ENCODE measurements around the gene LDLRAP1. TPM values are rescaled to one million over a fixed set of nuclear protein-coding genes. Genes with fewer than 3 reads are reported as not detected.
"Not testable (repeated sequence)": the region's sequence is repeated elsewhere in the genome, so short reads cannot be mapped to it uniquely, and the experiment has no call there.

LDLRAP1 gene
- total RNA-seq, 1 experiment from 2014 or later = 14.5 TPM

DNA sequence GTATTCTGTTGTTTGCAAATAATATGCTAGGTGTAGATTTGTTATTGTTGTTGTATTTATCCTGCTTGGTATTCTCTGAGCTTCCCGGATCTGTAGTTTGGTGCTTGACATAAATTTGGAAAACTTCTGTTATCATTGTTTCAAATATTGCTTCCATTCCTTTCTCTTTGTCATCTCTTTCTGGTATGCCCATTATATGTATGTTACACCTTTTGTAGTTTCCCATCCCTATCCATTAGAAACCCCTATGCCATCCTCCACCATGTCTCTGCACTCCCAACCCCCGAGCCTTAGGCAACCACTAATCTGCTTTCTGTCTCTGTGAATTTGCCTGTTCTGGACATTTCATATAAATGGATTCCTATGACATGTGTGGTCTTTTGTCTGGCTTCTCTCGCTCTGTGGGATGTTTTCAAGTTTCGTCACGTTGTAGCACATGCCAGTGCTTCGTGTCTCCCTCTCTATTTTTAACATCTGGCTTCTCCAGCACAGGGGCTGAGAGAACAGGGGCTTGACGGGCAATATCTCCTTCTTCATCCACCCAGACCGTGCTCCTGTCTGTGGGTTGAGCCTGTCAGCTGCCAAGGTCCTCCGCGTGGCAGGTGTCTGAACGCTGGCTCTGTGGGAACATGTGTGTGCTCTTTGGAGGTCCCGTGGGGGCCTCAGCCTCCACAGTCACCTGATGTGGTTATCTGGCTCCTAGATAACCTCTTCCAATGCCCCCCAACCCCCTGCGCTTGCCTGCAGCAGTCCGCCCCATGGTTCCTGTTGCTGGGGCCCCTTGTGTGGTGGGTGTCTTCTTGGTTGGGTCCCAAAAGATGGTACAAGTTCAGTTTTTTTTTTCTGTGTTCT lies 40.3 kb downstream of the LDLRAP1 start:
- no peaks in the 10 kb centered on the region for H3K36me3 ChIP-seq (ENCODE audit: control insufficient read depth, insufficient read depth, low read length)
- Mint-ChIP-seq H3K36me3 (ENCODE audit: insufficient read depth, unreplicated experiment) (no peaks in the 10 kb centered on the region), H3K27me3 (ENCODE audit: insufficient read depth, unreplicated experiment) (no peaks in the 10 kb centered on the region), H3K4me3 (ENCODE audit: unreplicated experiment) (no peak overlapping the region), H3K27ac (ENCODE audit: unreplicated experiment) (no peak overlapping the region), H3K9me3 (ENCODE audit: unreplicated experiment) (no peaks in the 10 kb centered on the region), H3K4me1 (ENCODE audit: low read depth, unreplicated experiment) (peaks cover 14% of the 10 kb centered on the region)
- H3K27me3 ChIP-seq (replicated peaks; ENCODE audit: control insufficient read depth, insufficient read depth, low read length) = no peaks in the 10 kb centered on the region
- H3K9me3 ChIP-seq = no peaks in the 10 kb centered on the region
- no TSS peak for BruUV-seq (replicated peaks)
- DNase-seq = no peak
- intact Hi-C loops (cut with micrococcal nuclease; ENCODE audit: unreplicated experiment) = no loop called here
- peaks cover 24% of the 10 kb centered on the region for H3K4me1 ChIP-seq
- CTCF ChIA-PET = no interaction called here
- POLR2A ChIA-PET = no interaction called here
- TF ChIP-seq, protein P1, sequence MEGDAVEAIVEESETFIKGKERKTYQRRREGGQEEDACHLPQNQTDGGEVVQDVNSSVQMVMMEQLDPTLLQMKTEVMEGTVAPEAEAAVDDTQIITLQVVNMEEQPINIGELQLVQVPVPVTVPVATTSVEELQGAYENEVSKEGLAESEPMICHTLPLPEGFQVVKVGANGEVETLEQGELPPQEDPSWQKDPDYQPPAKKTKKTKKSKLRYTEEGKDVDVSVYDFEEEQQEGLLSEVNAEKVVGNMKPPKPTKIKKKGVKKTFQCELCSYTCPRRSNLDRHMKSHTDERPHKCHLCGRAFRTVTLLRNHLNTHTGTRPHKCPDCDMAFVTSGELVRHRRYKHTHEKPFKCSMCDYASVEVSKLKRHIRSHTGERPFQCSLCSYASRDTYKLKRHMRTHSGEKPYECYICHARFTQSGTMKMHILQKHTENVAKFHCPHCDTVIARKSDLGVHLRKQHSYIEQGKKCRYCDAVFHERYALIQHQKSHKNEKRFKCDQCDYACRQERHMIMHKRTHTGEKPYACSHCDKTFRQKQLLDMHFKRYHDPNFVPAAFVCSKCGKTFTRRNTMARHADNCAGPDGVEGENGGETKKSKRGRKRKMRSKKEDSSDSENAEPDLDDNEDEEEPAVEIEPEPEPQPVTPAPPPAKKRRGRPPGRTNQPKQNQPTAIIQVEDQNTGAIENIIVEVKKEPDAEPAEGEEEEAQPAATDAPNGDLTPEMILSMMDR (IDR thresholded peaks at IDR 0.05; ENCODE audit: insufficient read depth in 1 of 2, low read depth in 1 of 2, low read length in 1 of 2, severe bottlenecking in 1 of 2, unreplicated experiment in 1 of 2) = no peak
- H3K4me3 ChIP-seq (ENCODE audit: low read depth, low read length) = no peak overlapping the region

DNA sequence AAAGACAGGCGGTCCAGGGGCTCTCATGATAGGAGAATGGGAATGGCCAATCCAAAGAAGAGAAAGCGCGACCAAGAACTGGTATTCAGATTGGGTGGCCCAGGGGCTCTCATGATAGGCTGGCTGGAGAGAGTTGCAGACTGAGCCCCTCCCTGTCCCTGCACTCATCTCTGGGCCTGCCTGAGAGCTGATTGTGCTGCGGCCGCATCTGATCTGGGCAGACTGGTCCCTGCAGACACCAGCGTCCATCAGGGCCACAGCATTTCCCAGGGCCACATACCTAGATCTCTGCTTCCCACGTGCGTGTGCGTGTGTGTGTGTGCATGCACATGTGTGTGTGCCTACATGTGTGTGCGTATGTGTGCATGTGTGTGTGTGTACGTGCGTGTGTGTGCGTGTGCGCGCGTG lies 42.8 kb downstream of the LDLRAP1 start:
- no peaks in the 10 kb centered on the region for H3K36me3 Mint-ChIP-seq (ENCODE audit: insufficient read depth, unreplicated experiment)
- Histone ChIP-seq H3K27me3 (replicated peaks; ENCODE audit: control insufficient read depth, insufficient read depth, low read length) (no peaks in the 10 kb centered on the region), H3K4me3 (ENCODE audit: low read depth, low read length) (no peak overlapping the region), H3K4me1 (peaks cover 27% of the 10 kb centered on the region), H3K9me3 (no peaks in the 10 kb centered on the region), H3K36me3 (ENCODE audit: control insufficient read depth, insufficient read depth, low read length) (no peaks in the 10 kb centered on the region)
- CTCF ChIA-PET = no interaction called here
- DNase-seq = no peak
- H3K4me1 Mint-ChIP-seq (ENCODE audit: low read depth, unreplicated experiment) = peaks cover 18% of the 10 kb centered on the region
- H3K4me3 Mint-ChIP-seq (ENCODE audit: unreplicated experiment) = no peak overlapping the region
- H3K9me3 Mint-ChIP-seq (ENCODE audit: unreplicated experiment) = no peaks in the 10 kb centered on the region
- TF ChIP-seq, protein P1 (IDR thresholded peaks at IDR 0.05; ENCODE audit: insufficient read depth in 1 of 2, low read depth in 1 of 2, low read length in 1 of 2, severe bottlenecking in 1 of 2, unreplicated experiment in 1 of 2) = no peak
- no TSS peak for BruUV-seq (replicated peaks)
- H3K27me3 Mint-ChIP-seq (ENCODE audit: insufficient read depth, unreplicated experiment) = no peaks in the 10 kb centered on the region
- intact Hi-C loops (cut with micrococcal nuclease; ENCODE audit: unreplicated experiment) = no loop called here
- H3K27ac Mint-ChIP-seq (ENCODE audit: unreplicated experiment) = no peak overlapping the region
- POLR2A ChIA-PET = no interaction called here

DNA sequence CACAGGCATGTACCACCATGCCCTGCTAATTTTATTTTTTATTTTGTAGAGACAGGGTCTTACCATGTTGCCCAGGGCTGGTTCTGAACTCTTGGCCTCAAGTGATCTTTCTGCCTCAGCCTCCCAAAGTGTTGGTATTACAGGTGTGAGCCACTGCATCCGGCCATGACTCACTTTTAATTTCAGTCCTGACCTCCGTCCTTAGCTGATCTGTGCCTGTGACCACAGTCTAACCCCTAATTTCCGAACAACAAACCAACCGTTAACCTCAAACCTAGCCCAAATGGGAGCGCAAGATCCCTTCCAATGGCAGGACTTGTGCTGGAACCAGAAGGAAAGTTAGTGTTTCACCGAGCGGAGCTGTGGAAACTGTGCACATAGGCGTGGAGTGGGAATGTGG lies 43.9 kb downstream of the LDLRAP1 start:
- DNase-seq = no peak
- CTCF ChIA-PET = no interaction called here
- Histone ChIP-seq H3K9me3 (no peaks in the 10 kb centered on the region), H3K36me3 (ENCODE audit: control insufficient read depth, insufficient read depth, low read length) (no peaks in the 10 kb centered on the region), H3K4me3 (ENCODE audit: low read depth, low read length) (no peak overlapping the region), H3K27me3 (replicated peaks; ENCODE audit: control insufficient read depth, insufficient read depth, low read length) (no peaks in the 10 kb centered on the region), H3K4me1 (peaks cover 27% of the 10 kb centered on the region)
- Mint-ChIP-seq H3K9me3 (ENCODE audit: unreplicated experiment) (no peaks in the 10 kb centered on the region), H3K27me3 (ENCODE audit: insufficient read depth, unreplicated experiment) (no peaks in the 10 kb centered on the region), H3K36me3 (ENCODE audit: insufficient read depth, unreplicated experiment) (no peaks in the 10 kb centered on the region), H3K4me1 (ENCODE audit: low read depth, unreplicated experiment) (peaks cover 18% of the 10 kb centered on the region), H3K27ac (ENCODE audit: unreplicated experiment) (peak overlapping the region; percentile 25), H3K4me3 (ENCODE audit: unreplicated experiment) (no peak overlapping the region)
- POLR2A ChIA-PET = no interaction called here
- intact Hi-C loops (cut with micrococcal nuclease; ENCODE audit: unreplicated experiment) = no loop called here
- TF ChIP-seq, protein P1 (IDR thresholded peaks at IDR 0.05; ENCODE audit: insufficient read depth in 1 of 2, low read depth in 1 of 2, low read length in 1 of 2, severe bottlenecking in 1 of 2, unreplicated experiment in 1 of 2) = no peak
- BruUV-seq (replicated peaks) = no TSS peak

DNA sequence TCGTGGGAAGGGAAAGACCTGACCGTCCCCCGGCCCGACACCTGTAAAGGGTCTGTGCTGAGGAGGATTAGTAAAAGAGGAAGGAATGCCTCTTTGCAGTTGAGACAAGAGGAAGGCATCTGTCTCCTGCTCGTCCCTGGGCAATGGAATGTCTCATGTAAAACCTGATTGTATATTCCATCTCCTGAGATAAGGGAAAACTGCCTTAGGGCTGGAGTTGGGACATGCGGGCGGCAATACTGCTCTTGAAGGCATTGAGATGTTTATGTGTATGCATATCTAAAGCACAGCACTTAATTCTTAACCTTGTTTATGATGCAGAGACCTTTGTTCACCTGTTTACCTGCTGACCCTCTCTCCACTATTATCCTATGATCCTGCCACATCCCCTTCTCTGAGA lies 44.8 kb downstream of the LDLRAP1 start:
- H3K27me3 Mint-ChIP-seq (ENCODE audit: insufficient read depth, unreplicated experiment); POLR2A ChIA-PET; H3K27me3 ChIP-seq (replicated peaks; ENCODE audit: control insufficient read depth, insufficient read depth, low read length); H3K9me3 ChIP-seq; H3K4me3 ChIP-seq (ENCODE audit: low read depth, low read length); BruUV-seq (replicated peaks); CTCF ChIA-PET; H3K36me3 ChIP-seq (ENCODE audit: control insufficient read depth, insufficient read depth, low read length); H3K36me3 Mint-ChIP-seq (ENCODE audit: insufficient read depth, unreplicated experiment); H3K4me3 Mint-ChIP-seq (ENCODE audit: unreplicated experiment); H3K9me3 Mint-ChIP-seq (ENCODE audit: unreplicated experiment): not testable (repeated sequence)
- DNase-seq = peak; percentile 68 to 73
- intact Hi-C loops (cut with micrococcal nuclease; ENCODE audit: unreplicated experiment) = loop anchor here (2.0 kb wide), 1 partner anchor 15 kb away; no protein-coding TSS in a partner anchor
- peak overlapping the region; percentile 25 for H3K27ac Mint-ChIP-seq (ENCODE audit: unreplicated experiment)
- peaks cover 18% of the 10 kb centered on the region for H3K4me1 Mint-ChIP-seq (ENCODE audit: low read depth, unreplicated experiment)
- H3K4me1 ChIP-seq = peaks cover 27% of the 10 kb centered on the region

GRCh38 chr1:25588786-25589185 lies 45.4 kb downstream of the LDLRAP1 start:
- peaks cover 27% of the 10 kb centered on the region for H3K4me1 ChIP-seq
- CTCF ChIA-PET; POLR2A ChIA-PET; H3K4me3 Mint-ChIP-seq (ENCODE audit: unreplicated experiment); H3K9me3 Mint-ChIP-seq (ENCODE audit: unreplicated experiment); H3K36me3 ChIP-seq (ENCODE audit: control insufficient read depth, insufficient read depth, low read length); DNase-seq; H3K9me3 ChIP-seq; H3K27me3 Mint-ChIP-seq (ENCODE audit: insufficient read depth, unreplicated experiment); H3K36me3 Mint-ChIP-seq (ENCODE audit: insufficient read depth, unreplicated experiment); H3K27me3 ChIP-seq (replicated peaks; ENCODE audit: control insufficient read depth, insufficient read depth, low read length); H3K4me3 ChIP-seq (ENCODE audit: low read depth, low read length); BruUV-seq (replicated peaks): not testable (repeated sequence)
- intact Hi-C loops (cut with micrococcal nuclease; ENCODE audit: unreplicated experiment) = loop anchor here (2.0 kb wide), 1 partner anchor 16 kb away; no protein-coding TSS in a partner anchor
- Mint-ChIP-seq H3K4me1 (ENCODE audit: low read depth, unreplicated experiment) (peaks cover 18% of the 10 kb centered on the region), H3K27ac (ENCODE audit: unreplicated experiment) (peak overlapping the region; percentile 25)

Measured in Caco-2 (cell line).